Medulla oblongata (tissue), 1 donor: ENCODE results near the gene XRCC3.
A peak's percentile ranks its signal among the peaks of the same experiment; 100 is the strongest.

Experiments
- DNase-seq: peaks from one replicate; pipeline ENCODE4 v3.0.0-alpha.2; 2015; ENCODE audit errors: extremely low spot score

XRCC3 gene

DNA sequence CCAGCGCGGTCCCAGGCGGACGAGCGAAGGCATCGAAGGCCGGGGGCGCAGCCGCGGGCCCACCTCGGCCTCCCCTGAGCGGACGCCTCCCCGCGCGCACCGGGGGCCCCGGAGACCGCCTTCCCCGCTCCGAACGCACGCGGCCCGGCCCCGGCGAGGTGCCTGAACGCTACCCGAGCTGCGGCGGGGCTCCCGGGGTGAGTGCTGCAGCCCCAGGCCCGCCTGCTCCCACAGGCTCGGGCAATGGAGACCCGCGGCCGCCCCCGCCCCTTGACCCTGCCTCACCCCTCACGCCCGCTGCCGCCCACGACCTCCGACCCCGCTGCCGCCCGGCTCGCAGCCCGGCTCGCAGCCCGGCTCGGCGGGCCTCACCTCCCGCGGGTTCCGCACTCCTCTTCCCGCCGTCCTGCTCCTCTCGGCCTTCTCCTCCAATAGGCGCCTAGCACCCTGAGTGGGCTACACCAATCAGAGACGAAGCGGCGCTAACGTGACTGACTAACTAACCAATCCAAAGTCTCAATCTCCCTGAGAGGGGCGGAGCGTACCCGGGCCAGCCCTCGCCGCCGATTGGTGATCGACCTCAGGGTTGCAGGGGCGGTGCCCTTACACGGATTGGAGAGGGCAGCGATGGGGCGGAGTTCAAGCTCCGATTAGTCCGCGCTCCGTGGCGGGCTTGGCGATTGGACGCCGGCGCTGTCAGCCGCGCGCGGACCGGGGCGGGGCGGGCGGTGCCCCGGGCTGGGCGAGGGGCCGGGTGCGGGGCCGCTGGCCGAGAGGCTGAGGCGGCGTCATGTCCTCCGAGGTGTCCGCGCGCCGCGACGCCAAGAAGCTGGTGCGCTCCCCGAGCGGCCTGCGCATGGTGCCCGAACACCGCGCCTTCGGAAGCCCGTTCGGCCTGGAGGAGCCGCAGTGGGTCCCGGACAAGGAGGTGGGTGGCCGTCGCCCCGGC, at the start of gene XRCC3, which contains the start of gene ZFYVE21:
Gene XRCC3 (minus strand): TSS at position 400 of the 949 bp plus-strand sequence. CDS start 4,364 bp downstream, outside the sequence.
Gene ZFYVE21 (plus strand): TSS at position 759 of the 949 bp plus-strand sequence. CDS start 32 bp downstream, at position 791.
- peak; percentile 99 for DNase-seq

DNA sequence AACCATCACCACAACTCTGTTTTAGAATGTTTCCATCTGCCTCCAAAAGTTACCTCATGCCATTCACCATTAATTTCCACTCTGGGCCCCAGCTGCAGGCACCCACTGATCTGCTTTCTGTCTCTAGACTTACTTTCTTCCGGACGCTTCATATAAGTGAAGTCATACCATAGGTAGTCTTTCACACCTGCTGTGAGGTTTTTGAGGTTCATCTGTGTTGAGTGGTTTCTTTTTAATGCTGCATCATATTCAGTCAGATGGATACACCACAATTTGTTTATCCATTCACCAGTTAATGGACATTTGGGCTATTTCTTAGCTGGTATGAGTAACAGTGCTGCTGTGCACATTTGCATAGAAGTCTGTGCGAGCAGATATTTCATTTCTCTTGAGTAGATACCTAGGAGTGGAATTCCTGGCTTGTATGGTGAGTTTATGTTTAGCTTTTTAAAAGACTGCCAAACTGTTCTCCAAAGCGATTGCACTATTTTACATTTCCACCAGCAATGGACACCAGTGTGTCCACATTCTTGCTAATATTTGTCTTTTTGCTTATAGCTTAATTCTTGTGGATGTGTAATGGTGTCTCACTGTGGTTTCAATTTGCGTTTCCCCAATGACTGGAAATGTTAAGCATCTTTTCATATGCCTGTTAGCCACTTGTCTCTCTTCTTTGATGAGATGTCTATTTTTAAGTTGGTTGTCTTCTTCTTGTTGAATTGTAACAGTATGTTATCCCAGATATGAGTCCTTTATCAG, 48.7 kb upstream of the XRCC3 start:
- no peak for DNase-seq

DNA sequence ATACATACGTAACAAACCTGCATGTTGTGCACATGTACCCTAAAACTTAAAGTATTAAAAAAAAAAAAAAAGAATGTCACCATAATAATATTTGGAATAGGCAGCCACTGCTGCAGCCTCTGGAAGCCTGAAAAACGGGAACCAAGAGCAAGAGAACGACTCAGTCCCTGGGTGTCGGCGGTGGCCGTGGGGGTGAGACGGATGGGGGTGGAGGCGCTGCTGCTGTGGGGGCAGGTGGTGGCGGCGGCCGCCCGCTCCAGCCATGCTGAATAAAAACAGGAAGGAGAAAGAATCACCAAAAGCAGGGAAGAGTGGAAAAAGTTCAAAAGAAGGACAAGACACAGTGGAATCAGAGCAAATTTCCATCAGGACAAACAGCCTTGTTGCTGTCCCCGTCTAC, 47.3 kb upstream of the XRCC3 start:
- no peak for DNase-seq

DNA sequence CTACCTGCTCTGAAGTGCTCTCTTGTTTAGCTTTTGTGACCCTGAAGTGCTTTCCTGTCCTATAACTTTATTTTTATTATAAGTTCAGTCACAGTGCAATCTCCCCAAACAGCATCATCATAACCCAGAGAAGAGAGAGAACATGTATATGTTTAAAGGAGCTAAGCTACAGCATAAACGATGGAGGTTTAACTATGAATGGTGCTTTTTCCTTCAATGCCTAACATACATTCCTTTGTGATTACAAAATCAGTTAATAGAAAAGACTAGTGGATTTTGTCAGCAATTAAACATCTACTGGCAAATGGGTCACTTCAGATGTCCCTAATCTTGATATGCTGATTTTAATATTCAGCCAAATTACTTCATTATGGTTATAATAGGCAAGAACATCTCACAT, 46.8 kb upstream of the XRCC3 start:
- DNase-seq = no peak

DNA sequence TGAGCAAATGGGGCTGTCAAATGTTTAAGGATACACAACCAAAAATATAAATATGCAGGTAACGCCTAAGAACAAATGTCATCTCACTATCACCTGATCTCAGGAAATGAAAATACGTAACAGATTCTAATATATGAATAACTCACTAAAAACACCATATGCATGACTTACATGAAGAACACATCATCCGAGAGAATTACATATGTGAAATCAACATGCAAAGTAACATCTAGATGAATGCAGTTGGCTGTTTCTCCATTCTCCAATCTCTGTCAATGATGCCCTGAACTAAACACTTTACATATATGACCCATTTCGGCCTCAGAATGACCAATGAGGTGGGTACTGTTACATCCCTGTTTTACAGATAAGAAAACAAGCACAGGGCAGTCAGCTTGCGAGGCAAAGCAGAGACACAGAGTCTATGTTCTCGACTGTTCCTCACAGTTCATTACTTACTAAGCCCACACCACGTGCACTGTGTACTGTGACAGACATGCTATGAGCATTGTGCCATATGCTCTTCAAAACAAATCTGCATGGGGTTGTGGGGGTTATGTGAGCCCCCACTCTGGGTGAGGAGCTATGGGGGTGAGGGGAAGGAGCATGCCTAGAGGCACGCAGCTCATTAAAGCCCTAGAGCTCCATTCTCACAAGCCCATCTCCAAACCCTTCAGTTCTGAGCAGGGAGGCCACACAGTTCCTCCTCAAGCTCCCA, 43.0 kb upstream of the XRCC3 start:
- no peak for DNase-seq

DNA sequence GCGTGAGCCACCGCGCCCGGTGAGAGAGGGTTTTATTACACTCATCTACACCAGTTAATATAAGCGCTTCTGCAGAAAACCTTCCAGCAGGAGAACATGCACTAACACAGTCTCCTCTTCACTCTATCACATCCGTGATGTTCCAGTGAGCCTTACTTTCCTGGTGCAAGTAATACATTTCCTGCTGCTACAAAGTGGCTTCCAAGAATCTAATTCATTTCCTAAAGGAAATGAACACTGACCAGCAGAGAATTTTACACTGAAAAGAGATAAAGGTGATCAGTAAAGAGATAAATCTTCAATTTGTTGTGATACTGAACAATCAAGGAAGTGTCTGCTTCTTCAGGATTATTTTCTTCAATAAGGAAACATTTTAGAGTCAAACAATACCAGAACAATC, 39.8 kb upstream of the XRCC3 start:
- DNase-seq = no peak

DNA sequence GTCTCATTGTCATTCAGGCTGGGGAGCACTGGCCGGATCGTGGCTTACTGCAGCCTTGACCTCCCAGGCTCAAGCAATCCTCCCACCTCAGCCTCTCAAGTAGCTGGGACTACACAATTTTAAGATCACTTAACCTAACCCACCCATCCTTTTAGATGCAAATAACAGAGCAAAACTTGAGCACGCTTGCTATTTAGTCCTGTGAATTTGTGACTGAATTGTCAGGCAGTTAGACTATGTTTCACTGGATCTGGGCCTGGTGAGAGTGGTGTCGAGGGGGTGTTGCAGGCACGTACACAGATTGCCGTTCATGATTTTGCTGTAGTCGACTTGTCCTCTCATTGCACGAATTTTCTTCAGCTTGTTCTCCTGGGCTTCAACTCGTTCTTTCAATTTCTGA, 38.5 kb upstream of the XRCC3 start:
- DNase-seq = no peak

DNA sequence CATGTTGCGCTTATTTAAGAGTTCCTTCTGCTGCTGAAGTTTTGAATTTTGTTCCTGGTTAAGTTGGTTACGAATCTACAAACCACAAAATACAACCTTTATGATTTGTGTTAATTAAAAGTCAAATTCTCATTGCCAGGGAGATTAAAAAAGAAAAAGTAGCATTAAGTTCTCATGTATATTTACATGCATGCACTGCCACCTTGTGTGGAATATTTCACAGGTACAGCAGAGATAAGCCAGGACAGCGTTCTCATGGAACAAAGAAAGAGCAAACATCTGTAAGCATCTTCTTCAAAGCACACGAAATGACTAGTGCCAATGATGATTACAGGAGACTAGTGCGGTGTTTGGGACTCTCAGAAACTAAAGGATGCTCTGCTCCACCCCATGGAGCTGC, 34.6 kb upstream of the XRCC3 start:
- no peak for DNase-seq

DNA sequence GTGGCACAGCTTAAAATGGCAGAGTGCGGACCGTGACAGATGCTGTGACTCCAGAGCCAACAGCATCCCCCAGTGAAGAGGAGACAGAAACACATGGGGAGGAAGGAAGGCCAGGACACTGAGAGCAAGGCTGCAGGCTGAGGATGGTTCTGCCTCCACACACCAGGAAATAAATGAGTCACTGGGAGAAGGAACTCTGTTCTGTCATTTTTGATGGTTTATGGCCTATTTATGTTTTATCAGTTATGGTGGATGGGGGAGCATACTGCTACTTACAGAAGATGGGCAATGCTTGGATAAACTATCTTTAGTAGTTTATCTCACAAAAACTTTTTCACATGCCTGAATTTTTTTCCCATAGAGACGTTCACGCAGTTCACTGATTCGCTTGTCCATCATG, 34.2 kb upstream of the XRCC3 start:
- no peak for DNase-seq

DNA sequence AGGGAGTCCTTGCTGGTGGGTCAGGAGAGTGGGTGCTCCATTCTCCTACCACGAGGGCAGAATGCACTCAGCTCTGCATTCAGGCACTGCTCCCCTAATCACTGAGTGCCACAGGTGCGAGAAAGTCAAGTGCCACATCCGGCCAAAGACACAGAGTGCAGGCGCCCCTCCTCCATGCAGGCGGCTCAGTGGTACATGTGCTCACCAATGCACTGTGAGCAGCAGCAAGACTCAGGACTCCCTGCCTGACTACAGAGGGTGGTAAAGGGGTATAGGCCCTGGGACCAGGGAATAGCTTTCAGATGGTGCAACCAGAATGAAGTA, 33.2 kb upstream of the XRCC3 start:
- no peak for DNase-seq

DNA sequence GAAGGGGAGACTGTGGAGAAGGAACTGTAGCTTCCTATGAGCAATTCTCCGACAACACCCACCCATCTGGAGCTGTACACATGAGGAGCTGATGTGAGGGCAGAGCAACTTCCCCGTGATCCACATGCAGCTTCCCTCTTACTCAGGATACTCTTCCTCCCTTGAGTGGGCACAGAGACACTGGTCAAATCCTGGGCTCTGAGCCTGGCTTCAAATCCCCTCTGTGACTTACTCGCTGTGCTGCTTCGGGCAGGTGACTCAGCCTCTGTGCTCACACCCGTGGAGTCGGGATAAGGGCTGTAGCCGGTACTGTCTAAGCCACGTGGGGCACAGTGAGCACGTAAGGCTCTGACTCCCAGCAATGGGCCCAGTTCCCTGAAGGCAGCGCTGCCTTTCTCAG, 31.4 kb upstream of the XRCC3 start:
- DNase-seq = no peak

DNA sequence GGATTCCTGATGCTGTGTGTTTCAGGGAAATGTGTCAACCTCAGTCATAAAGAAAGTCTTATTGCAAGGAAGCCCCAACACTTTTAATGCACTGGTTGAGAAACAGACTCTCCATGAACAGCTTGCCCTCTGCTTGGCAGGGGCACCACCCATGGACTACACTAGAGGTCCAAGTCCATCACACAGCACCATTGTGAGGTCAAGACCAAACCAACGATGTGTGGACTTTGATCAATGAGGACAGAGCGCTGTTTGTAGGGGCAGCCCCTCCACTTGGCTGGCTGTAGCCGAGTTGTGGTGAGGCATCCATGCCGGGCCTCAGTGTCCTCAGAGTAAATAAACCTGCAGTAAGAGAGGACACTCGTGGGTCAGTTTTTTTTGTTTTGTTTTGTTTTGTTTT, 30.2 kb upstream of the XRCC3 start:
- DNase-seq = no peak

DNA sequence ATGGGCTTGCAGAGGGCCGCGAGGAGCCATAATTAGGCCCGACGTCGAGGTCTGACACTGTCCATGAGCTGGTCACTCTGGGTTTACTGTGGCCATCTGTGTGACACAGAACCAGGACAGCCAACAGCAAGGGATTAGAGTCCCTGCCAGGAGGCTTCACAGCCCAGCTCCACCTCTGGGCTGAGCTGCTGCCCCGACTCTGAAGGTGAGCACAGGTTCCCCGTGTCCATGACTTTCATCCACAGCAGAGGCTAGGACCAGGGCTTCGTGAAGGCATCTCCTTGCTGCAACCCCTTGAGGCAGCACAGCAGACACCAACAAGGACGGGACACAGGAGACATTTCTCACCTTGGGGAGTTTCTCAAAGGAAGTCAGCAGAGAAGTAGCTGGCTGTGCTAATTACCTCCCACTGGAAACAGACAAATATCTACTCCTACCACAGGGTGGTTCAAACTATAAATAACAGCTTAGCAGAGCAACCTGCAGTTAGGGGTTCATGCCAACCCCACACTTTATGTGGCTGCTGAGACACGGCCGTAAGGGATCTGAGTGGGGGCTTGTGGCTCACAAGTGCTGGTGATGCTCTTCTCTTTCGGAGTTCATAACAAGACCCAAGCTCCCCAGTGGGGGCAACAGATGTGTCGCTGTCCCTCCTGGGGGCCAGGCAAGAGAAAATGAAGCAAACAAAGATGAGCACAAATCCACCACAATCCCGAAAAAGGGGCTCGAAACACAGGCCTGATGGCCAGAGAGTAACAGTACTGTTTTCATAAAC, 29.6 kb upstream of the XRCC3 start:
- no peak for DNase-seq

DNA sequence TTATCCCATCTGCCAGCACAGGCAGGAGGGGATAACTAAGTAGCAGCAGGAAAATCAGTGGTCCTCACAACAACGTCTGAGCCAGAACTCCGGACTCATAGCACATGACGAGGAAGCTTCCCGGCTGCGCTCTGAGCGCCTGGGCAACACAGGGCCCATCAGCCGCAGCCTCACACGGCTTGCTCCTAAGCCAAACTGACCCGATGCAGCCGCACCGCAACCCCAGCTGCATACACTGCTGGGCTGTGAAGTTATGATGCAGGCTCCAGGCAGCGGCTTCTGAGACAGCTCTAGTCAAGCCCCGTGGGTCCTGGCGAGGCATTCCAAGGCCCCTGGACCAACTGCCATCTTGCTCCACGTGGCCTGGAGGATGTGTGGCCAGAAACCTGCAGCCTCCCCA, 28.4 kb upstream of the XRCC3 start:
- peak; percentile 31 for DNase-seq

DNA sequence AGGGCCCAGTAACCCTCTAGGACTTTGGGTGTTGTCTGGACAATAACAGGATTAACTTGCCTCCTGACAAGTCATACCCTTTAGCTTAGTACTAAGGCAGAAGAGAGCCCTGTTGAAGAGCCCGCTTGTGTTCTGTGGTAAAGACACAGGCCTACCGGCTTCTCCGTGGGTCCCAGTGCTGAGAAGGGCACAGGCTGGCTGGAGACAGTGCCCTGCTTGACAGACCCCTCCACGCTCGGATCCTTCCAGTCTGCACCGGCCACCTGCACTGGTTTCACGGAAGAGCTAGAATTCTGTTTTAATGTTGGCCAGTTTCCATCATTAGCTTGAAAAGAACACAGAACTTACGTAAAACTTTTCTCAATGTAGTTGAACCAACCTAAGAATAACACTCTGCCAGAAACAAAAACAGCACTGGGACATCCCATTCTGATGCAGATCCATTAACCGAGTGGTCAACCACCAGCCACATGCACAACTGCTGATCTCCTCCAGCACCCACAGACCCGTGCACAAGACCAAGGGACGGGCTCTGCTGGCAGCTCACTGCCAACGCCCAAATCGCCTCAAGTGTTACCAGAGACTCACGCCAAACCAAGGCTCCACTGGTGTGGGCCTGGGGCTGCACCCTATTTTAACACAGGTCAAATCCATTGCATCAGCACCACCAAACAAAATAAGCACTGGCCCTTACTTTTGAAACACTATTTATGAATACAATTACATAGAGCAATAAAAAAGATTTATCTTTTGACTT, 27.4 kb upstream of the XRCC3 start:
- no peak for DNase-seq

DNA sequence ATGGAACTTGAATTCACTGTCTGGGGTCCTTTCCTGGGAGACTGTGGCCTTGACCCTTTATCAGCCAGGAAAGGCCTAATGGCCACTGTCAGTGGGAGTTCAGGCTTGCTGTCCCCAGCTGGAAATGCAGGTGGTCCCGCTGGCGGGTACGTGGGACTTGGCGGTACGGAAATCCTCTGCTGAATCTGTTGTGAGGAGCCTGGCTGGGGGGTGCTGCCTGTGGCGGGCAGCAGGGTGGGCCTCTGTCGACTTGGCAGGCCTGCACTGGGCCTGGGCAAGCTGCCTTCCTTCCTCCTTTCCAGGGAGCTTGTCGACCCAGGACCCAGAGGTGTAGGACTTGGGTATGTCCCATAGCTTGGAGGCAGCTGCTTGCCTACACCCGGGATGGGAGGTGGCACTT, 26.6 kb upstream of the XRCC3 start:
- no peak for DNase-seq

DNA sequence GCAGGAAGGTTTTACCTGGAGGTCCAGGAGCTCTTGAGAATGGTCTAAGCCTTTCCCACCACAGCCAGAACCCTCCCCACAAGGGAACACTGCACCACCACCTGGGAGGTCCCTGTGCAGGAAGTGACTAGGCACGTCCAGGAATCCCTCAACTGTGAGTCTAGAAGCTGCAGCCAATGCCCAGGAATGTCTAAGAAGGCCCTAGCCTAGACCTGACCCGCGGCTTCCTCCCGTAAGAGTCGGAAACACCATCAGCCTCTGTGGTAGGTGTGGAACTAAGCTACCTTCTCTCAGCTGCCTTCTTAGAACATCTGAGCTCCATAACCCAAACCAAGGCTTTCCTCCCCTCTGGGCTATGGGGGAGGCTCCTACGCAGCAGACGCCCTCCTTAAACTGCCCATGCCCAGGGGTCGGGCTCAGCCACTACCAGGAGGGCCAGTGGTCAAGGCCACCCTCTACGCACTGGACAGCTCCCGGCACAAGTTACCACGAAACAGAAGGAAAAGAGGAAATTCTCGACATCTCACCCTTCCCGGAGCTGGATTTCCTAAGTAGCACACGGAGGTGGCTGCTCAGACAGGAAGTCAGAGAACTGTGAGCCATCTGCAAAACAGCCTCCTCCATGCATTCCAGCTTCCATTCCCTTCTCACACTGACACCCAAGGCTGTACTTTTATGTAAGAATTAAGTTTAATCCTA, 25.9 kb upstream of the XRCC3 start:
- no peak for DNase-seq

DNA sequence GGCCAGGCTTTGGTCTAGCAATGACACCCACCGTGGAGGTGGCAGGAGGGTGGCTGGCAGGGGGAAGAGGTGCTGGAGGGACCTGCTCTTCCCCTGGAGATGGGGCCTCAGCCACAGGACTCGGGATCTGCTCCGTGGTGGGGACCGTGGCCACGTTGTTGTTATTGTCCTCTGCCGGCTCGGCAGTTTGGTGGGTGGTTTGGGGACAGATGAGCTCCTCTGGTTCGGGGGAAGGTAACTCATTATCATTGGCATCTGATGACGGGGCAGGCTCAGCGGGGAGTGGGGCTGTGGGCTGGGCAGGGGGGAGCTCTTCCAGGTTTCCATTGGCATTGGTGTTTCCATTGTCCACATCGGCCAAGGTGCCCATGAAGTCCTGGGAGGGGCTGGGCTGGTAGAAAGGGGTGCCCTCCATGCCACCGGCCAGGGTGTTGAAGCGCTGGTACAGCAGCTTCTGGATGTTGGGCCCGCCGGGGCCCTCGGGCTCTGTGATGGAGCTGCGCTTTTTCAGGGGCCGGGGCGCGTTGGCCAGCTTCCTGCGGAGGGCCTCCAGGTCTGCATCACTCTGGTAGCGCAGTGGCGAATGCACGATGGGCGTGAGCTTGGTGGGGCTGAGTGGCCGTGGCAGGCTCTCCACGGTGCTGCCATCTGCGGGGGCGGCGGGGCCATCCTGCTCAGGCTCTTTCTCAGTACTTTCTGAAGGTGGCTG, 24.7 kb upstream of the XRCC3 start:
- DNase-seq = no peak

DNA sequence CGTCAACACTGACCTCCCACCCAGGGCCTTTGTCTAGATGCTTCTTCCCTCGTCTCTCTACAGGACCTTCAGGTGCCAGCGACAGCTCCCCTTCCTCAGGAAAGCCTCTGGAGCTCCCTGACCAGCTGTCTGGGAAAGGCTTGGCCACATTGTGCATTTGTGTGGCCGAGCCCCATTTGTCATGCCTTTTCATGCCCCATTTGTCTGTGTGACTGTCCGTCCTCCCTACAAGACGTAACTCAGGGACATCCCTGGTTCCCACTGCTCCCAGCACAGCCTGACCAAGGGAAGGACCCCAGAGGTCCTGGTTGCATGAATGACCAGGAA, 24.2 kb upstream of the XRCC3 start:
- no peak for DNase-seq
